Fibroblast of lung (primary cell): ENCODE measurements around the gene ZNF664. TPM values are rescaled to one million over a fixed set of nuclear protein-coding genes. Genes with fewer than 3 reads are reported as not detected.

Experiments
- DNase-seq, 2 donors: peaks; one replicate each; pipeline versions ENCODE4 v3.0.0 to v3.0.0-alpha.2; 2010; ENCODE audit warnings: low read depth in 2 of 2
- H2AFZ ChIP-seq: 2 replicates; pipeline ENCODE4 v1.5.1; 2012; ENCODE audit warnings: low read length, control low read depth, inconsistent platforms
- H3K27ac ChIP-seq: 2 replicates; pipeline ENCODE4 v1.5.1; 2011; ENCODE audit warnings: low read length, control low read depth; ENCODE audit not compliant: insufficient read depth
- H3K27me3 ChIP-seq: 2 replicates; pipeline ENCODE4 v1.5.1; 2011; ENCODE audit warnings: mild to moderate bottlenecking, low read length; ENCODE audit not compliant: control insufficient read depth, insufficient read depth
- H3K36me3 ChIP-seq: 2 replicates; pipeline ENCODE4 v1.5.1; 2011; ENCODE audit warnings: low read length; ENCODE audit not compliant: control insufficient read depth, insufficient read depth
- H3K4me1 ChIP-seq: 2 replicates; pipeline ENCODE4 v1.5.1; 2011; ENCODE audit warnings: low read length; ENCODE audit not compliant: control insufficient read depth, insufficient read depth; ENCODE audit errors: extremely low read depth
- H3K4me2 ChIP-seq: 2 replicates; pipeline ENCODE4 v1.5.1; 2011; ENCODE audit warnings: low read length, control low read depth; ENCODE audit not compliant: insufficient read depth; ENCODE audit errors: extremely low read depth
- H3K4me3 ChIP-seq, 4 experiments: fragments of 200-600 bp in 1 of 4; sonication (generic) in 1 of 4; replicated peaks in 1 of 4; 2 replicates each; pipeline ENCODE4 v1.5.1; 2011 to 2016; ENCODE audit warnings: low read length in 4 of 4, low read depth in 3 of 4, mild to moderate bottlenecking in 3 of 4, control low read depth in 2 of 4, inconsistent platforms in 1 of 4, mixed read lengths in 1 of 4; ENCODE audit not compliant: insufficient read depth in 1 of 4; ENCODE audit errors: control extremely low read depth in 1 of 4
- H3K79me2 ChIP-seq: 2 replicates; pipeline ENCODE4 v1.5.1; 2012; ENCODE audit warnings: mild to moderate bottlenecking, low read length, inconsistent platforms; ENCODE audit not compliant: control insufficient read depth, insufficient read depth
- H3K9ac ChIP-seq: 2 replicates; pipeline ENCODE4 v1.5.1; 2011; ENCODE audit warnings: mild to moderate bottlenecking, low read length, control low read depth; ENCODE audit not compliant: insufficient read depth
- H3K9me3 ChIP-seq: 2 replicates; pipeline ENCODE4 v1.5.1; 2012; ENCODE audit warnings: low read depth, low read length; ENCODE audit not compliant: control insufficient read depth, insufficient read depth
- H4K20me1 ChIP-seq: 2 replicates; pipeline ENCODE4 v1.5.1; 2011; ENCODE audit warnings: low read length; ENCODE audit not compliant: control insufficient read depth, insufficient read depth; ENCODE audit errors: extremely low read depth
- CTCF ChIP-seq, 2 donors: IDR thresholded peaks in 1 of 2; conservative IDR thresholded peaks in 1 of 2; 1 replicate in 1 of 2; 2 replicates in 1 of 2; pipeline ENCODE4 v1.5.1; 2011 to 2012; ENCODE audit warnings: low read length in 2 of 2, control low read depth in 1 of 2, inconsistent platforms in 1 of 2, low read depth in 1 of 2, mild to moderate bottlenecking in 1 of 2
- EZH2 ChIP-seq: IDR thresholded peaks from 2 replicates; pipeline ENCODE4 v1.5.1; 2012; ENCODE audit warnings: low read length, control low read depth, mild to moderate bottlenecking; ENCODE audit errors: missing control alignments
- polyA plus RNA-seq, 2 donors: library from polyadenylated mRNA; depleted of rRNA in 1 of 2; stranded (reverse) in 1 of 2; unstranded in 1 of 2; fragments of >200 nt; gene quantifications; 2 replicates each; pipeline ENCODE4 v1.2.1, GENCODE V29; 2011 to 2012; ENCODE audit warnings: missing spikeins in 1 of 2
- total RNA-seq: library from RNA; depleted of rRNA; stranded (reverse); fragments of >200 nt; gene quantifications from 2 replicates; pipeline ENCODE4 v1.2.1, GENCODE V29; 2014

Gene ZNF664
- total and polyA plus RNA-seq, 2 donors (not counting 1 experiment from before 2014, with no cell fraction given): 43.9 to 55.1 TPM

- H3K9ac ChIP-seq: no peak overlapping the region
- no peak overlapping the region for H2AFZ ChIP-seq
- H4K20me1 ChIP-seq: no peaks in the 10 kb centered on the region
- H3K36me3 ChIP-seq: no peaks in the 10 kb centered on the region
- H3K4me1 ChIP-seq: no peaks in the 10 kb centered on the region
- H3K4me3 ChIP-seq: no peak overlapping the region
- no peak overlapping the region for H3K4me2 ChIP-seq
- H3K27me3 ChIP-seq: no peaks in the 10 kb centered on the region
- no peak for TF ChIP-seq EZH2
- no peak for TF ChIP-seq CTCF (conservative IDR thresholded peaks at IDR 0.05 in 1 of 2, IDR thresholded peaks at IDR 0.05 in 1 of 2; ENCODE audit: low read depth in 1 of 2, low read length in 2 of 2)
- H3K9me3 ChIP-seq: no peaks in the 10 kb centered on the region
- no peak for DNase-seq
- no peaks in the 10 kb centered on the region for H3K79me2 ChIP-seq
- no peak overlapping the region for H3K27ac ChIP-seq
Observed at GRCh38 chr12:123958462-123958861, 14.6 kb upstream of the ZNF664 start.

GRCh38 chr12:123958876-123959275 lies 14.1 kb upstream of the ZNF664 start:
- no peak overlapping the region for H3K27ac ChIP-seq
- H3K4me2 ChIP-seq: no peak overlapping the region
- H3K79me2 ChIP-seq: no peaks in the 10 kb centered on the region
- no peaks in the 10 kb centered on the region for H4K20me1 ChIP-seq
- no peak for DNase-seq
- H3K9me3 ChIP-seq: no peaks in the 10 kb centered on the region
- no peaks in the 10 kb centered on the region for H3K36me3 ChIP-seq
- TF ChIP-seq CTCF (conservative IDR thresholded peaks at IDR 0.05 in 1 of 2, IDR thresholded peaks at IDR 0.05 in 1 of 2; ENCODE audit: low read depth in 1 of 2, low read length in 2 of 2) (no peak), EZH2 (no peak)
- H3K9ac ChIP-seq: no peak overlapping the region
- no peak overlapping the region for H3K4me3 ChIP-seq
- no peaks in the 10 kb centered on the region for H3K27me3 ChIP-seq
- no peak overlapping the region for H2AFZ ChIP-seq
- no peaks in the 10 kb centered on the region for H3K4me1 ChIP-seq

DNA sequence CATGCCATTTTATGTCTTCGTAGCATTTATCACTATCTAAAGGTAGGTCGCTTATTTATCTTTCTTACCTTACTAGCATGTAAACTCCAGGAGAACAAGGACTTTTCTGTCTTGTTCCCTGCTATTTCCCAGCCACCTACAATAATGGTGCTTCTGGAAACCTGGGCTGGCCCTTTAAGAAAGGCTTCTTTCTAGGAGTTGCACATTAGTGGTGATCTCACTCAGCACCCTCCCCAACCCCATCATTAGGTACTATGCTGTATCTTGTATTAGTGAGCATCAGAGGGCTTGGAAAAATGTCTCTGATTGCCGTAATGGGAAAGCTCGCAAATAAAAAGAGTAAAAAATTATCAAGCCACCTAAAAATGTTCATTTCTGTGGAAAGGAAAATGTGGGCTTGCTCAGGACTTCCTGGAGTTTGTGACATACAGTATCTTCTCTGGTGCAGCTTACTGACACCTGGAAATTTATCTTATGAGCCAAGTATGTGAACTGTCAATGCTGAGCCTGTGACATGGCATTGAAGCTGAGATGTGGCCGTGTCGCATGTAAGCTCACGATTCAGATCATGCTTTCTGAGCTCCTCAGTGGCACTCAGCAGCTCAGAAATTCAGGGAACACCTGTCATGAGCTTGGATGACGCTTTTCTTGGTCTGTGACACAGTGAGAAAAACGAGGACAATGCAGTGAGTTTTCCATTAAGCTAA lies 12.8 kb upstream of the ZNF664 start:
- TF ChIP-seq CTCF (conservative IDR thresholded peaks at IDR 0.05 in 1 of 2, IDR thresholded peaks at IDR 0.05 in 1 of 2; ENCODE audit: low read depth in 1 of 2, low read length in 2 of 2) (no peak), EZH2 (no peak)
- DNase-seq: no peak
- H3K4me3 ChIP-seq: no peak overlapping the region
- no peaks in the 10 kb centered on the region for H3K27me3 ChIP-seq
- H3K36me3 ChIP-seq: no peaks in the 10 kb centered on the region
- no peaks in the 10 kb centered on the region for H3K79me2 ChIP-seq
- no peak overlapping the region for H3K4me2 ChIP-seq
- H3K9ac ChIP-seq: no peak overlapping the region
- no peak overlapping the region for H2AFZ ChIP-seq
- H3K4me1 ChIP-seq: no peaks in the 10 kb centered on the region
- no peak overlapping the region for H3K27ac ChIP-seq
- no peaks in the 10 kb centered on the region for H4K20me1 ChIP-seq
- no peaks in the 10 kb centered on the region for H3K9me3 ChIP-seq
